HTERT RPE-1 (cell line): ENCODE results near the gene LPP.

Source experiments
- in situ Hi-C: fragments of 300-500 bp; cut with MboI; formaldehyde crosslinking; loops from 4 replicates; pipeline ENCODE4 v1.14.3; 2020; ENCODE audit warnings: low sequenced_read_pairs

Gene LPP

GRCh38 chr3:188842639-188843038 lies 688.7 kb downstream of the LPP start:
- in situ Hi-C loops = no loop called here

- in situ Hi-C loops = no loop called here
Observed at GRCh38 chr3:188844096-188844495, 690.1 kb downstream of the LPP start.

- in situ Hi-C loops = no loop called here
Observed at GRCh38 chr3:188845514-188845913, 691.6 kb downstream of the LPP start.

- in situ Hi-C loops = no loop called here
Observed at GRCh38 chr3:188848947-188849346, 695.0 kb downstream of the LPP start.

GRCh38 chr3:188853856-188854771 lies 700.2 kb downstream of the LPP start:
- in situ Hi-C loops = no loop called here

- in situ Hi-C loops = no loop called here
Observed at GRCh38 chr3:188854772-188855149, 700.8 kb downstream of the LPP start.

GRCh38 chr3:188855675-188856074 lies 701.7 kb downstream of the LPP start:
- in situ Hi-C loops = no loop called here

- in situ Hi-C loops = no loop called here
Observed at GRCh38 chr3:188860147-188860546, 706.2 kb downstream of the LPP start.

GRCh38 chr3:188861842-188862744 lies 708.1 kb downstream of the LPP start:
- in situ Hi-C loops = no loop called here

- in situ Hi-C loops = no loop called here
Observed at GRCh38 chr3:188863999-188864406, 710.0 kb downstream of the LPP start.

- in situ Hi-C loops = no loop called here
Observed at GRCh38 chr3:188867691-188868265, 713.8 kb downstream of the LPP start.

GRCh38 chr3:188868803-188869202 lies 714.8 kb downstream of the LPP start:
- in situ Hi-C loops = no loop called here

- in situ Hi-C loops = no loop called here
Observed at GRCh38 chr3:188869628-188870027, 715.7 kb downstream of the LPP start.

- in situ Hi-C loops = no loop called here
Observed at GRCh38 chr3:188870431-188870830, 716.5 kb downstream of the LPP start.

- in situ Hi-C loops = no loop called here
Observed at GRCh38 chr3:188874576-188874975, 720.6 kb downstream of the LPP start.

GRCh38 chr3:188875413-188875812 lies 721.5 kb downstream of the LPP start:
- in situ Hi-C loops = no loop called here

GRCh38 chr3:188876370-188876769 lies 722.4 kb downstream of the LPP start:
- in situ Hi-C loops = no loop called here

- in situ Hi-C loops = no loop called here
Observed at GRCh38 chr3:188877381-188877780, 723.4 kb downstream of the LPP start.

- in situ Hi-C loops = no loop called here
Observed at GRCh38 chr3:188878076-188878475, 724.1 kb downstream of the LPP start.

GRCh38 chr3:188881954-188882641 lies 728.1 kb downstream of the LPP start:
- in situ Hi-C loops = no loop called here
